ENCODE data around the gene PTGS1.

Gene PTGS1

DNA sequence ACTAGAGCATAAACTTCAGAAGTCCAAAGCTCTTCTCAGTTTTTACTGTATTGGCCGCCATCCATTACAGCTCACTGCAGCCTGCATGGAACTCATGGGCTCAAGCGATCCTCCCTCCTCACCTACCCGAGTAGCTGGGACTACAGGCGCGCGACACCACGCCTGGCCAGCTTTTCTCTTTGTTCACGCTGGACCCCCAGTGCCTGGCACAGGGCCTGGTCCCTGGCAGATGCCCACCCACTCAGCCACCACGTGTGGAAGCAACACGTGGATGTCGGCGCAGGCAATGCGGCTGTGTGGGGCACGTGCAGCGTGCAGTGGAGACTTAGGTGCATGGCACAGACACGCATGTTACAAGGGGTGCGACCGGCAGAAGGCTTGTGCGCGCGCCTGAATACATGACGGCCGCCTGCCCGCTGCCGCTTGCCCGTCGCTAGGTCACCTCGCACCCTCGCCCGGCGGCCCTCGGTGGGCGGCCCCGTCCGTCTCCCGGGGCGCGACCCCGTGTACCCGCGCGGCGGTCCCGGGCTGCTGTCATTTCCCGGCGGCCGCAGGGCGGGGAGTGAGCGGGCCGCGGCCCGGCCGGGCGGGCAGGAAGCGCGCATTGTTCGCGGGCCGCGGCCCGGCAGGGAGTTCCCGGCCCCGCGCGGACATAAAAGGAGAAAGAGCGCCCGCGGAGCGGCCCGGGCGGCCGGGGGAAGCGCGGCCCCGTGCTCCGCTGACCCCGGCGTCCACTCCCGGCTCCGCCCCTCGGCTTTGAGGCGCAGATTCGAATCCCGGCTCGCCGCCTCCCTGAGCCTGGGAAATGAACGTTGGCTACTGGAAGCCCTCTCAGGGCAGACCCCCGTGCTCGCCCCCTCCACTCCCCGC is 24.1 kb upstream of the PTGS1 start (continued):
- TF ChIP-seq, protein P1, sequence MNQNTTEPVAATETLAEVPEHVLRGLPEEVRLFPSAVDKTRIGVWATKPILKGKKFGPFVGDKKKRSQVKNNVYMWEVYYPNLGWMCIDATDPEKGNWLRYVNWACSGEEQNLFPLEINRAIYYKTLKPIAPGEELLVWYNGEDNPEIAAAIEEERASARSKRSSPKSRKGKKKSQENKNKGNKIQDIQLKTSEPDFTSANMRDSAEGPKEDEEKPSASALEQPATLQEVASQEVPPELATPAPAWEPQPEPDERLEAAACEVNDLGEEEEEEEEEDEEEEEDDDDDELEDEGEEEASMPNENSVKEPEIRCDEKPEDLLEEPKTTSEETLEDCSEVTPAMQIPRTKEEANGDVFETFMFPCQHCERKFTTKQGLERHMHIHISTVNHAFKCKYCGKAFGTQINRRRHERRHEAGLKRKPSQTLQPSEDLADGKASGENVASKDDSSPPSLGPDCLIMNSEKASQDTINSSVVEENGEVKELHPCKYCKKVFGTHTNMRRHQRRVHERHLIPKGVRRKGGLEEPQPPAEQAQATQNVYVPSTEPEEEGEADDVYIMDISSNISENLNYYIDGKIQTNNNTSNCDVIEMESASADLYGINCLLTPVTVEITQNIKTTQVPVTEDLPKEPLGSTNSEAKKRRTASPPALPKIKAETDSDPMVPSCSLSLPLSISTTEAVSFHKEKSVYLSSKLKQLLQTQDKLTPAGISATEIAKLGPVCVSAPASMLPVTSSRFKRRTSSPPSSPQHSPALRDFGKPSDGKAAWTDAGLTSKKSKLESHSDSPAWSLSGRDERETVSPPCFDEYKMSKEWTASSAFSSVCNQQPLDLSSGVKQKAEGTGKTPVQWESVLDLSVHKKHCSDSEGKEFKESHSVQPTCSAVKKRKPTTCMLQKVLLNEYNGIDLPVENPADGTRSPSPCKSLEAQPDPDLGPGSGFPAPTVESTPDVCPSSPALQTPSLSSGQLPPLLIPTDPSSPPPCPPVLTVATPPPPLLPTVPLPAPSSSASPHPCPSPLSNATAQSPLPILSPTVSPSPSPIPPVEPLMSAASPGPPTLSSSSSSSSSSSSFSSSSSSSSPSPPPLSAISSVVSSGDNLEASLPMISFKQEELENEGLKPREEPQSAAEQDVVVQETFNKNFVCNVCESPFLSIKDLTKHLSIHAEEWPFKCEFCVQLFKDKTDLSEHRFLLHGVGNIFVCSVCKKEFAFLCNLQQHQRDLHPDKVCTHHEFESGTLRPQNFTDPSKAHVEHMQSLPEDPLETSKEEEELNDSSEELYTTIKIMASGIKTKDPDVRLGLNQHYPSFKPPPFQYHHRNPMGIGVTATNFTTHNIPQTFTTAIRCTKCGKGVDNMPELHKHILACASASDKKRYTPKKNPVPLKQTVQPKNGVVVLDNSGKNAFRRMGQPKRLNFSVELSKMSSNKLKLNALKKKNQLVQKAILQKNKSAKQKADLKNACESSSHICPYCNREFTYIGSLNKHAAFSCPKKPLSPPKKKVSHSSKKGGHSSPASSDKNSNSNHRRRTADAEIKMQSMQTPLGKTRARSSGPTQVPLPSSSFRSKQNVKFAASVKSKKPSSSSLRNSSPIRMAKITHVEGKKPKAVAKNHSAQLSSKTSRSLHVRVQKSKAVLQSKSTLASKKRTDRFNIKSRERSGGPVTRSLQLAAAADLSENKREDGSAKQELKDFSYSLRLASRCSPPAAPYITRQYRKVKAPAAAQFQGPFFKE (tag by site-specific recombination; IDR thresholded peaks at IDR 0.05; ENCODE audit: borderline replicate concordance): no peak
- no peak for TF ChIP-seq ZNF843 (tag by site-specific recombination; IDR thresholded peaks at IDR 0.05)
- TF ChIP-seq, protein P2, sequence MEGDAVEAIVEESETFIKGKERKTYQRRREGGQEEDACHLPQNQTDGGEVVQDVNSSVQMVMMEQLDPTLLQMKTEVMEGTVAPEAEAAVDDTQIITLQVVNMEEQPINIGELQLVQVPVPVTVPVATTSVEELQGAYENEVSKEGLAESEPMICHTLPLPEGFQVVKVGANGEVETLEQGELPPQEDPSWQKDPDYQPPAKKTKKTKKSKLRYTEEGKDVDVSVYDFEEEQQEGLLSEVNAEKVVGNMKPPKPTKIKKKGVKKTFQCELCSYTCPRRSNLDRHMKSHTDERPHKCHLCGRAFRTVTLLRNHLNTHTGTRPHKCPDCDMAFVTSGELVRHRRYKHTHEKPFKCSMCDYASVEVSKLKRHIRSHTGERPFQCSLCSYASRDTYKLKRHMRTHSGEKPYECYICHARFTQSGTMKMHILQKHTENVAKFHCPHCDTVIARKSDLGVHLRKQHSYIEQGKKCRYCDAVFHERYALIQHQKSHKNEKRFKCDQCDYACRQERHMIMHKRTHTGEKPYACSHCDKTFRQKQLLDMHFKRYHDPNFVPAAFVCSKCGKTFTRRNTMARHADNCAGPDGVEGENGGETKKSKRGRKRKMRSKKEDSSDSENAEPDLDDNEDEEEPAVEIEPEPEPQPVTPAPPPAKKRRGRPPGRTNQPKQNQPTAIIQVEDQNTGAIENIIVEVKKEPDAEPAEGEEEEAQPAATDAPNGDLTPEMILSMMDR (tag by site-specific recombination; IDR thresholded peaks at IDR 0.05): no peak
- no peak for TF ChIP-seq ZNF658 (tag by site-specific recombination; IDR thresholded peaks at IDR 0.05)
- TF ChIP-seq ZNF785 (tag by site-specific recombination; IDR thresholded peaks at IDR 0.05): no peak

DNA sequence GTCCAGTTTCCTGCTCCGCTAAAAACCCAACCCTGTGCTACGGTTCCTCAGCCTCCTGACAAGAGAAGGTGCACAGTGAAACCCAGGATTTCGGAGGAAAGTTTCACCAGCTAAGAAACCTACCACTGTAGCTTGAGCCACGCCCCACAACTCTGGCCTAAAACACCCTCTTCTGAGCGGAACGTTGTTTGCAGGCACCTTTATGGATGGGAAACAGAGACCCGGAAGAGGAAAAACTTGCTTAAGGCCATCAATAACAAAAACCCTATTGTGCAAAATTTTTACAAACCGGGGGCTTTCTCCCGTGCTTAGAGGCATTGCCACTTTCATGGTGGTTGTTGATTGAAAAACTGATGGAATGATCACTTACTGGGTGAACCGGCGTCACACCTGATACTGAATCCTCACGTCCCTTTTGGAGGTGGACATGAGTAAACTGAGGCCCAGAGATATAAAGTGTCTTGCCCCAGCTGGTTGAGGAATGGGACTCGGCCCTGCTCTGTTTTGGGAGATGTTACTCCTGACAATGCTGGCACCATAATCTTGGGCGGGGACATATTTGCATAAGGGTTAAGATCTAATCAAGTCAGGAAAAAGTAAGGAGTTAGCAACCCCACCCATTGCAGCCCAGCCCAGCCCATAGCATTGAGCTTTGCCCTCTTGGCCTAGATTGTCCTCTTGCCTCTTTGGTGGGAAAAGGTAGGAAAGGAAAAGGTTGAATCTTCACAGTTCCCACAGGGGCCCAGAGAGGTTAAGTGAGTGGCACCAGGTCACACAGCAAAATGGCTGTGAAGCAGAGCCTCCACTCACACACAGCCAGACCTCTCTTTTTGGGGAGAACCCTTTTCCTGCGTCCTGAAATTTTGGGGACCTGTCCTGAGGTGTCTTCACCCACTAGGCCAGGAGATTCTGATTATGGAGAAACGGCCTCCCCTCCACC is 23.2 kb upstream of the PTGS1 start:
- no peaks in the 10 kb centered on the region for H3K9me3 ChIP-seq (ENCODE audit: control insufficient read depth, insufficient read depth, low read depth, low read length)
- no peaks in the 10 kb centered on the region for H3K36me3 ChIP-seq (ENCODE audit: control insufficient read depth in 2 of 2, insufficient read depth in 1 of 2, low read length in 2 of 2)
- ChIA-PET POLR2A (interaction anchor here (0.6 kb wide), 1 partner anchor 53 kb away, joined by 4 read pairs; no protein-coding TSS in a partner anchor), CTCF (interaction anchor here (0.6 to 13.3 kb wide), 6 partner anchors 78 to 1001 kb away, joined by 3 to 473 read pairs (median 4); no protein-coding TSS in a partner anchor)
- no peak overlapping the region for H3K27ac ChIP-seq (ENCODE audit: extremely low read depth, low read depth, low read length)
- H3K4me3 ChIP-seq (ENCODE audit: low read depth, low read length): peak overlapping the region; percentile 21
- no peaks in the 10 kb centered on the region for H3K4me1 ChIP-seq (ENCODE audit: control insufficient read depth, insufficient read depth, low read length)
- TF ChIP-seq ZNF768 (tag by site-specific recombination; IDR thresholded peaks at IDR 0.05) (0 out of 2 replicates have a peak, but pooled peaks have one; percentile 23), ZNF155 (tag by site-specific recombination; IDR thresholded peaks at IDR 0.05) (no peak), ZNF366 (tag by site-specific recombination; conservative IDR thresholded peaks at IDR 0.05) (no peak), ZNF112 (tag by site-specific recombination; IDR thresholded peaks at IDR 0.05) (no peak)
- TF ChIP-seq, protein P3, sequence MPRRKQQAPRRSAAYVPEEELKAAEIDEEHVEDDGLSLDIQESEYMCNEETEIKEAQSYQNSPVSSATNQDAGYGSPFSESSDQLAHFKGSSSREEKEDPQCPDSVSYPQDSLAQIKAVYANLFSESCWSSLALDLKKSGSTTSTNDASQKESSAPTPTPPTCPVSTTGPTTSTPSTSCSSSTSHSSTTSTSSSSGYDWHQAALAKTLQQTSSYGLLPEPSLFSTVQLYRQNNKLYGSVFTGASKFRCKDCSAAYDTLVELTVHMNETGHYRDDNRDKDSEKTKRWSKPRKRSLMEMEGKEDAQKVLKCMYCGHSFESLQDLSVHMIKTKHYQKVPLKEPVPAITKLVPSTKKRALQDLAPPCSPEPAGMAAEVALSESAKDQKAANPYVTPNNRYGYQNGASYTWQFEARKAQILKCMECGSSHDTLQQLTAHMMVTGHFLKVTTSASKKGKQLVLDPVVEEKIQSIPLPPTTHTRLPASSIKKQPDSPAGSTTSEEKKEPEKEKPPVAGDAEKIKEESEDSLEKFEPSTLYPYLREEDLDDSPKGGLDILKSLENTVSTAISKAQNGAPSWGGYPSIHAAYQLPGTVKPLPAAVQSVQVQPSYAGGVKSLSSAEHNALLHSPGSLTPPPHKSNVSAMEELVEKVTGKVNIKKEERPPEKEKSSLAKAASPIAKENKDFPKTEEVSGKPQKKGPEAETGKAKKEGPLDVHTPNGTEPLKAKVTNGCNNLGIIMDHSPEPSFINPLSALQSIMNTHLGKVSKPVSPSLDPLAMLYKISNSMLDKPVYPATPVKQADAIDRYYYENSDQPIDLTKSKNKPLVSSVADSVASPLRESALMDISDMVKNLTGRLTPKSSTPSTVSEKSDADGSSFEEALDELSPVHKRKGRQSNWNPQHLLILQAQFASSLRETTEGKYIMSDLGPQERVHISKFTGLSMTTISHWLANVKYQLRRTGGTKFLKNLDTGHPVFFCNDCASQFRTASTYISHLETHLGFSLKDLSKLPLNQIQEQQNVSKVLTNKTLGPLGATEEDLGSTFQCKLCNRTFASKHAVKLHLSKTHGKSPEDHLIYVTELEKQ (tag by site-specific recombination; IDR thresholded peaks at IDR 0.05; ENCODE audit: borderline replicate concordance): no peak
